PC-9 (cell line): Measurements from ENCODE around the gene GRAMD1C. TPM values are rescaled to one million over a fixed set of nuclear protein-coding genes. Genes with fewer than 3 reads are reported as not detected.

Experiments used
- BruUV-seq: library from RNA; stranded (reverse); fragments of 400-500 nt; replicated peaks from 2 replicates; lab custom pipeline; 2021; lab: Mats Ljungman, UMichigan
- CTCF ChIA-PET: fragments of 300-600 bp; sonication (Branson Sonifier 250); formaldehyde crosslinking; loops from one replicate; lab custom pipeline; 2022; ENCODE audit warnings: antibody characterized with exemption; lab: Charles Lee
- POLR2A ChIA-PET: fragments of 300-600 bp; sonication (Branson Sonifier 250); formaldehyde crosslinking; loops from one replicate; lab custom pipeline; 2022; ENCODE audit warnings: antibody characterized with exemption; ENCODE audit not compliant: unreplicated experiment; lab: Charles Lee
- DNase-seq, 2 experiments: peaks; one replicate each; pipeline versions ENCODE4 v3.0.0 to v3.0.0-alpha.2; 2015 to 2022; ENCODE audit warnings: mixed read lengths in 1 of 2
- H2AFZ ChIP-seq: fragments of 200-600 bp; sonication (generic); 2 replicates; pipeline ENCODE4 v1.8.1; 2017; ENCODE audit warnings: antibody characterized with exemption
- H3F3A ChIP-seq: fragments of 200-600 bp; sonication (generic); 2 replicates; pipeline ENCODE4 v1.8.1; 2017; ENCODE audit warnings: antibody characterized with exemption, mild to moderate bottlenecking, low read depth; ENCODE audit not compliant: insufficient read depth
- H3K27ac ChIP-seq: fragments of 200-600 bp; sonication (generic); 2 replicates; pipeline ENCODE4 v1.6.1; 2016; ENCODE audit warnings: mixed run types
- H3K27me3 ChIP-seq: fragments of 200-600 bp; sonication (generic); 2 replicates; pipeline ENCODE4 v1.6.1; 2016; ENCODE audit warnings: low read depth, mixed run types; ENCODE audit not compliant: insufficient read depth
- H3K36me3 ChIP-seq: fragments of 200-600 bp; sonication (generic); 2 replicates; pipeline ENCODE4 v1.6.1; 2016; ENCODE audit warnings: low read depth, mixed run types
- H3K4me1 ChIP-seq: fragments of 200-600 bp; sonication (generic); replicated peaks from 2 replicates; pipeline ENCODE4 v1.6.1; 2016; ENCODE audit warnings: mixed run types; ENCODE audit not compliant: insufficient read depth
- H3K4me2 ChIP-seq: fragments of 200-600 bp; sonication (generic); 2 replicates; pipeline ENCODE4 v1.6.1; 2017; ENCODE audit warnings: mixed run types
- H3K4me3 ChIP-seq: fragments of 200-600 bp; sonication (generic); 2 replicates; pipeline ENCODE4 v1.6.1; 2016; ENCODE audit warnings: mixed run types
- H3K79me2 ChIP-seq: fragments of 200-600 bp; sonication (generic); 2 replicates; pipeline ENCODE4 v1.6.1; 2017; ENCODE audit warnings: low read depth, mixed run types
- H3K9me2 ChIP-seq: fragments of 200-600 bp; sonication (generic); 2 replicates; pipeline ENCODE4 v1.8.1; 2017; ENCODE audit warnings: mild to moderate bottlenecking; ENCODE audit not compliant: insufficient read depth
- H3K9me3 ChIP-seq: fragments of 200-600 bp; sonication (generic); 2 replicates; pipeline ENCODE4 v1.8.1; 2016; ENCODE audit warnings: low read depth; ENCODE audit not compliant: insufficient read depth
- H4K20me1 ChIP-seq: fragments of 200-600 bp; sonication (generic); 2 replicates; pipeline ENCODE4 v1.8.1; 2017; ENCODE audit not compliant: insufficient read depth
- CTCF ChIP-seq: fragments of 200-600 bp; sonication (generic); conservative IDR thresholded peaks from 2 replicates; pipeline ENCODE4 v1.6.1; 2017; ENCODE audit warnings: mixed run types, antibody characterized with exemption, mild to moderate bottlenecking, moderate library complexity
- EZH2 ChIP-seq: fragments of 200-600 bp; sonication (generic); IDR thresholded peaks from 2 replicates; pipeline ENCODE4 v1.8.0; 2017; ENCODE audit warnings: antibody characterized with exemption, low read depth
- intact Hi-C: fragments of 100-400 bp; cut with micrococcal nuclease; formaldehyde crosslinking; loops from one replicate; pipeline ENCODE4 v1.10.0; 2022; ENCODE audit not compliant: unreplicated experiment
- total RNA-seq: library from RNA; stranded (reverse); gene quantifications from 2 replicates; pipeline ENCODE4 v1.2.3, GENCODE V29; 2021

GRAMD1C gene
- total RNA-seq, 1 experiment from 2014 or later, result 14.7 TPM

GRCh38 chr3:113890256-113890900 lies 51.8 kb downstream of the GRAMD1C start:
- intact Hi-C loops, result no loop called here
- no peak for DNase-seq
- Histone ChIP-seq H3K9me2 (no peaks in the 10 kb centered on the region), H3K4me1 (no peaks in the 10 kb centered on the region), H3K4me2 (no peak overlapping the region), H4K20me1 (no peaks in the 10 kb centered on the region), H3K27ac (no peak overlapping the region), H2AFZ (no peak overlapping the region), H3K9me3 (no peaks in the 10 kb centered on the region), H3K79me2 (no peaks in the 10 kb centered on the region), H3K36me3 (no peaks in the 10 kb centered on the region), H3K4me3 (no peak overlapping the region), H3K27me3 (no peaks in the 10 kb centered on the region), H3F3A (no peaks in the 10 kb centered on the region)
- no peak for TF ChIP-seq EZH2
- TF ChIP-seq CTCF, result no peak
- ChIA-PET CTCF (interaction anchor here (0.9 kb wide), 1 partner anchor 46 kb away, joined by 3 read pairs; no protein-coding TSS in a partner anchor), POLR2A (interaction anchor here (0.7 kb wide), 1 partner anchor 653 kb away, joined by 3 read pairs; no protein-coding TSS in a partner anchor)
- no TSS peak for BruUV-seq

GRCh38 chr3:113894927-113895326 lies 56.3 kb downstream of the GRAMD1C start:
- no peaks in the 10 kb centered on the region for H4K20me1 ChIP-seq
- H3K27ac ChIP-seq, result no peak overlapping the region
- no peaks in the 10 kb centered on the region for H3K36me3 ChIP-seq
- ChIA-PET CTCF (no interaction called here), POLR2A (no interaction called here)
- no peak overlapping the region for H3K4me2 ChIP-seq
- BruUV-seq, result no TSS peak
- intact Hi-C loops, result loop anchor here (5.0 kb wide), 1 partner anchor 52 kb away; the partner anchor contains the start of gene ZDHHC23
- peaks cover 29% of the 10 kb centered on the region for H3K4me1 ChIP-seq
- H3K9me2 ChIP-seq, result 0 out of 2 replicates have a peak, but pooled peaks cover 2% of the 10 kb centered on the region
- no peaks in the 10 kb centered on the region for H3K9me3 ChIP-seq
- H3K27me3 ChIP-seq, result no peaks in the 10 kb centered on the region
- no peaks in the 10 kb centered on the region; the same call in 1 of the 2 replicates for H3F3A ChIP-seq
- no peak for DNase-seq
- no peak overlapping the region for H2AFZ ChIP-seq
- no peak overlapping the region for H3K4me3 ChIP-seq
- H3K79me2 ChIP-seq, result no peaks in the 10 kb centered on the region
- TF ChIP-seq CTCF, result no peak
- no peak for TF ChIP-seq EZH2

- Histone ChIP-seq H3F3A (no peaks in the 10 kb centered on the region; the same call in 1 of the 2 replicates), H3K9me3 (no peaks in the 10 kb centered on the region), H3K4me3 (no peak overlapping the region), H3K27ac (no peak overlapping the region), H3K27me3 (no peaks in the 10 kb centered on the region), H3K4me2 (no peak overlapping the region), H3K9me2 (0 out of 2 replicates have a peak, but pooled peaks cover 2% of the 10 kb centered on the region), H3K4me1 (peaks cover 29% of the 10 kb centered on the region), H3K36me3 (no peaks in the 10 kb centered on the region), H3K79me2 (no peaks in the 10 kb centered on the region), H4K20me1 (no peaks in the 10 kb centered on the region), H2AFZ (no peak overlapping the region)
- TF ChIP-seq CTCF (no peak), EZH2 (no peak)
- DNase-seq, result no peak
- CTCF ChIA-PET, result no interaction called here
- intact Hi-C loops, result loop anchor here (5.0 kb wide), 1 partner anchor 51 kb away; the partner anchor contains the start of gene ZDHHC23
- POLR2A ChIA-PET, result no interaction called here
- no TSS peak for BruUV-seq
Measured at GRCh38 chr3:113895964-113896363, 57.4 kb downstream of the GRAMD1C start.
